IgD-negative memory B cell (primary cell): Measurements from ENCODE around the gene LYPLAL1. TPM values are rescaled to one million over a fixed set of nuclear protein-coding genes. Genes with fewer than 3 reads are reported as not detected.

Experiments
- H3K27ac Mint-ChIP-seq, 3 donors: one replicate each; pipeline ENCODE4 v1.8.0; 2020 to 2022; ENCODE audit warnings: mild to moderate bottlenecking in 3 of 3, mixed read lengths in 3 of 3, moderate library complexity in 1 of 3
- H3K27me3 Mint-ChIP-seq: one replicate; pipeline ENCODE4 v1.8.0; 2021; ENCODE audit warnings: mixed read lengths
- H3K36me3 Mint-ChIP-seq: one replicate; pipeline ENCODE4 v1.8.0; 2020; ENCODE audit warnings: mild to moderate bottlenecking, mixed read lengths
- H3K4me1 Mint-ChIP-seq, 3 donors: one replicate each; pipeline ENCODE4 v1.8.0; 2020 to 2022; ENCODE audit warnings: mixed read lengths in 3 of 3, mild to moderate bottlenecking in 1 of 3
- H3K4me3 Mint-ChIP-seq, 4 donors: one replicate each; pipeline ENCODE4 v1.8.0; 2020 to 2022; ENCODE audit warnings: mild to moderate bottlenecking in 4 of 4, mixed read lengths in 4 of 4, moderate library complexity in 3 of 4
- H3K9me3 Mint-ChIP-seq, 3 donors: one replicate each; pipeline ENCODE4 v1.8.0; 2020 to 2021; ENCODE audit warnings: mixed read lengths in 3 of 3, mild to moderate bottlenecking in 1 of 3
- polyA plus RNA-seq: library from polyadenylated mRNA; unstranded; fragments of 300-500 nt; fragmentation: Illumina TruSeq; gene quantifications from one replicate; pipeline ENCODE4 v1.2.3, GENCODE V29; 2021

Gene LYPLAL1
- polyA plus RNA-seq, 1 donor from 2014 or later, result 157 TPM

GRCh38 chr1:219261454-219261853, 87.8 kb downstream of the LYPLAL1 start:
- no peak overlapping the region for H3K27ac Mint-ChIP-seq
- H3K36me3 Mint-ChIP-seq, result peaks cover 7% of the 10 kb centered on the region
- H3K27me3 Mint-ChIP-seq, result no peaks in the 10 kb centered on the region
- H3K4me1 Mint-ChIP-seq, result peaks cover 0 to 3% (median 0%) of the 10 kb centered on the region in 3 donors
- no peak overlapping the region for H3K4me3 Mint-ChIP-seq
- peaks cover 0 to 13% (median 5%) of the 10 kb centered on the region in 3 donors for H3K9me3 Mint-ChIP-seq
